Endothelial cell of umbilical vein (primary cell): Measurements from ENCODE around the gene ERICH3. TPM values are rescaled to one million over a fixed set of nuclear protein-coding genes. Genes with fewer than 3 reads are reported as not detected.

Source experiments
- BruUV-seq: library from RNA; stranded (reverse); fragments of 400-500 nt; replicated peaks from 2 replicates; lab custom pipeline; 2021; lab: Mats Ljungman, UMichigan
- CTCF ChIA-PET: fragments of 300-600, 350-600 bp; sonication (Branson Sonifier 250); formaldehyde crosslinking; loops from one replicate; lab custom pipeline; 2021; ENCODE audit warnings: antibody characterized with exemption, inconsistent platforms; lab: Charles Lee
- POLR2A ChIA-PET: fragments of 300-600, 350-600 bp; sonication (Branson Sonifier 250); formaldehyde crosslinking; loops from one replicate; lab custom pipeline; 2021; ENCODE audit warnings: antibody characterized with exemption, inconsistent platforms; lab: Charles Lee
- DNase-seq: peaks from one replicate; pipeline ENCODE4 v3.0.0-alpha.2; 2011; ENCODE audit warnings: low read depth, low spot score
- FAIRE-seq: peaks from 2 replicates; lab custom pipeline; 2011; peaks lifted over from hg19 to GRCh38; lab: Jason Lieb, UNC
- H2AFZ ChIP-seq: 2 replicates; pipeline ENCODE4 v1.6.0; 2012; ENCODE audit warnings: low read depth, low read length, control low read depth, inconsistent platforms
- H3K27ac ChIP-seq: 2 replicates; pipeline ENCODE4 v1.5.1; 2011; ENCODE audit warnings: low read depth, mild to moderate bottlenecking, control low read depth, low read length, moderate library complexity; ENCODE audit not compliant: insufficient read depth
- H3K27me3 ChIP-seq, 2 experiments: 2 replicates each; pipeline versions ENCODE4 v1.6.0 to v1.6.1; 2011; ENCODE audit warnings: low read length in 2 of 2, mixed read lengths in 1 of 2; ENCODE audit not compliant: control insufficient read depth in 2 of 2, insufficient read depth in 2 of 2
- H3K36me3 ChIP-seq, 2 experiments: 2 replicates in 1 of 2; 3 replicates in 1 of 2; pipeline ENCODE4 v1.5.1; 2011; ENCODE audit warnings: low read length in 2 of 2, mild to moderate bottlenecking in 1 of 2, moderate library complexity in 1 of 2; ENCODE audit not compliant: control insufficient read depth in 2 of 2, insufficient read depth in 2 of 2; ENCODE audit errors: extremely low read depth in 1 of 2
- H3K4me1 ChIP-seq: 3 replicates; pipeline ENCODE4 v1.5.1; 2011; ENCODE audit warnings: mild to moderate bottlenecking, low read length; ENCODE audit not compliant: control insufficient read depth, insufficient read depth; ENCODE audit errors: extremely low read depth
- H3K4me2 ChIP-seq: 2 replicates; pipeline ENCODE4 v1.6.1; 2011; ENCODE audit warnings: low read length, control low read depth, mixed read lengths; ENCODE audit not compliant: insufficient read depth
- H3K4me3 ChIP-seq, 3 experiments: fragments of 200-600 bp in 1 of 3; sonication (generic), shearing (Covaris generic) in 1 of 3; replicated peaks in 1 of 3; 2 replicates each; pipeline ENCODE4 v1.5.1; 2011 to 2016; ENCODE audit warnings: control low read depth in 3 of 3, low read length in 3 of 3, mild to moderate bottlenecking in 2 of 3, inconsistent platforms in 1 of 3, low read depth in 1 of 3, moderate library complexity in 1 of 3; ENCODE audit not compliant: insufficient read depth in 1 of 3
- H3K79me2 ChIP-seq: 2 replicates; pipeline ENCODE4 v1.6.0; 2012; ENCODE audit warnings: low read length, inconsistent platforms; ENCODE audit not compliant: control insufficient read depth, insufficient read depth
- H3K9ac ChIP-seq: replicated peaks from 2 replicates; pipeline ENCODE3; 2011; ENCODE audit warnings: low read length, control low read depth; ENCODE audit not compliant: insufficient read depth; ENCODE audit errors: extremely low read depth
- H3K9me1 ChIP-seq: replicated peaks from 3 replicates; pipeline ENCODE4 v1.6.0; 2011; ENCODE audit warnings: mild to moderate bottlenecking, low read length; ENCODE audit not compliant: control insufficient read depth, insufficient read depth; ENCODE audit errors: extremely low read depth
- H3K9me3 ChIP-seq: replicated peaks from 2 replicates; pipeline ENCODE4 v1.5.1; 2012; ENCODE audit warnings: low read length, inconsistent platforms; ENCODE audit not compliant: control insufficient read depth, insufficient read depth
- H4K20me1 ChIP-seq: replicated peaks from 2 replicates; pipeline ENCODE3; 2011; ENCODE audit warnings: mild to moderate bottlenecking, low read length; ENCODE audit not compliant: control insufficient read depth, insufficient read depth; ENCODE audit errors: extremely low read depth
- CTCF ChIP-seq, 2 donors: IDR thresholded peaks; 1 replicate in 1 of 2; 2 replicates in 1 of 2; pipeline ENCODE4 v1.5.1; 2011; ENCODE audit warnings: low read length in 2 of 2, mild to moderate bottlenecking in 2 of 2, moderate library complexity in 2 of 2, control low read depth in 1 of 2, inconsistent platforms in 1 of 2, low read depth in 1 of 2; ENCODE audit not compliant: insufficient read depth in 1 of 2; ENCODE audit errors: extremely low read depth in 1 of 2
- EZH2 ChIP-seq: IDR thresholded peaks from 2 replicates; pipeline ENCODE4 v1.6.1; 2012; ENCODE audit warnings: borderline replicate concordance, low read depth, mild to moderate bottlenecking, moderate library complexity, low read length, inconsistent platforms; ENCODE audit not compliant: severe bottlenecking
- FOS ChIP-seq: IDR thresholded peaks from 2 replicates; pipeline ENCODE4 v1.6.1; 2011; ENCODE audit warnings: mild to moderate bottlenecking, low read length, moderate library complexity, borderline replicate concordance; ENCODE audit not compliant: insufficient read depth
- GATA2 ChIP-seq: IDR thresholded peaks from 2 replicates; pipeline ENCODE4 v1.7.0; 2011; ENCODE audit warnings: low read depth, mild to moderate bottlenecking, moderate library complexity, mixed read lengths, low read length; ENCODE audit not compliant: insufficient read length, insufficient read depth
- JUN ChIP-seq: IDR thresholded peaks from 2 replicates; pipeline ENCODE4 v1.6.1; 2011; ENCODE audit warnings: borderline replicate concordance, low read depth; ENCODE audit not compliant: insufficient read length, insufficient read depth
- MAX ChIP-seq: IDR thresholded peaks from 2 replicates; pipeline ENCODE4 v1.6.1; 2011; ENCODE audit not compliant: insufficient read depth, insufficient read length
- MYC ChIP-seq: IDR thresholded peaks from one replicate; pipeline ENCODE4 v1.6.1; 2011; ENCODE audit warnings: mild to moderate bottlenecking, low read depth, low read length
- POLR2A ChIP-seq: IDR thresholded peaks from 2 replicates; pipeline ENCODE4 v1.6.1; 2012; ENCODE audit warnings: low read depth, mild to moderate bottlenecking, control low read depth, low read length
- POLR2AphosphoS5 ChIP-seq: IDR thresholded peaks from 2 replicates; pipeline ENCODE4 v1.6.1; 2012; ENCODE audit warnings: low read depth, mild to moderate bottlenecking, control low read depth, low read length, moderate library complexity; ENCODE audit not compliant: insufficient read depth
- dilution Hi-C: fragments of 300-500 bp; cut with MboI; formaldehyde crosslinking; loops from one replicate; pipeline ENCODE4 v1.15.0; 2019; ENCODE audit warnings: low sequenced_read_pairs; ENCODE audit not compliant: extremely low pct_ligation_motif_present
- intact Hi-C: fragments of 100-400 bp; cut with micrococcal nuclease; formaldehyde crosslinking; loops from one replicate; pipeline ENCODE4 v1.10.0; 2022
- polyA plus RNA-seq, 4 experiments: library from polyadenylated mRNA; depleted of rRNA in 3 of 4; stranded (reverse) in 3 of 4; unstranded in 1 of 4; fragments of >200 nt; gene quantifications; 2 replicates each; pipeline versions ENCODE4 v1.2.1 to v1.2.3, GENCODE V29; 2011 to 2012; ENCODE audit warnings: missing spikeins in 1 of 4
- total RNA-seq: library from RNA; stranded (reverse); gene quantifications from 2 replicates; pipeline ENCODE4 v1.2.3, GENCODE V29; 2021

The ERICH3 gene
- total and polyA plus RNA-seq, 2 donors (not counting 3 experiments of a cell fraction or from before 2014, with no cell fraction given) = not detected

GRCh38 chr1:74623716-74624115, 49.9 kb downstream of the ERICH3 start:
- no peaks in the 10 kb centered on the region for H3K79me2 ChIP-seq
- no peak overlapping the region for H3K9ac ChIP-seq
- H4K20me1 ChIP-seq = no peaks in the 10 kb centered on the region
- ChIA-PET POLR2A (no interaction called here), CTCF (no interaction called here)
- no peak overlapping the region for H3K4me2 ChIP-seq
- H3K9me1 ChIP-seq = no peaks in the 10 kb centered on the region
- DNase-seq (no peak), FAIRE-seq (no peak)
- H3K27me3 ChIP-seq = no peaks in the 10 kb centered on the region
- H2AFZ ChIP-seq = no peak overlapping the region
- no peak overlapping the region for H3K4me3 ChIP-seq
- TF ChIP-seq MAX = no peak
- no peak for TF ChIP-seq EZH2
- TF ChIP-seq GATA2 = no peak
- TF ChIP-seq CTCF (IDR thresholded peaks at IDR 0.05; ENCODE audit: extremely low read depth in 1 of 2, insufficient read depth in 1 of 2, low read depth in 1 of 2, low read length in 2 of 2) = no peak
- TF ChIP-seq JUN = no peak
- TF ChIP-seq FOS = no peak
- TF ChIP-seq POLR2AphosphoS5 = no peak
- no peak for TF ChIP-seq MYC
- no peak for TF ChIP-seq POLR2A
- no peak overlapping the region for H3K27ac ChIP-seq
- H3K4me1 ChIP-seq = no peaks in the 10 kb centered on the region
- dilution Hi-C loops = no loop called here
- BruUV-seq = no TSS peak
- H3K36me3 ChIP-seq = no peaks in the 10 kb centered on the region
- intact Hi-C loops = no loop called here
- H3K9me3 ChIP-seq = no peaks in the 10 kb centered on the region
